Cardiac muscle cell (in vitro differentiated cells and primary cell): ENCODE data around the gene DAPK1. TPM values are rescaled to one million over a fixed set of nuclear protein-coding genes. Genes with fewer than 3 reads are reported as not detected.

Experiments used
- DNase-seq, 2 donors: peaks; one replicate each; pipeline versions ENCODE4 v3.0.0 to v3.0.0-alpha.2; 2010 to 2017; ENCODE audit warnings: low read depth in 1 of 2, low spot score in 1 of 2
- H3K27ac ChIP-seq: fragments of 200-600 bp; sonication (generic); 2 replicates; pipeline ENCODE4 v1.5.1; 2016
- H3K27me3 ChIP-seq: fragments of 200-600 bp; sonication (generic); 2 replicates; pipeline ENCODE4 v1.6.0; 2016; ENCODE audit warnings: control low read depth
- H3K36me3 ChIP-seq: fragments of 200-600 bp; sonication (generic); 2 replicates; pipeline ENCODE4 v1.5.1; 2016; ENCODE audit warnings: control low read depth
- H3K4me1 ChIP-seq: fragments of 200-600 bp; sonication (generic); 2 replicates; pipeline ENCODE4 v1.8.1; 2017; ENCODE audit warnings: low read depth, mild to moderate bottlenecking, mixed run types
- H3K4me3 ChIP-seq: fragments of 200-600 bp; sonication (generic); 2 replicates; pipeline ENCODE4 v1.5.1; 2016; ENCODE audit warnings: mild to moderate bottlenecking
- H3K9me3 ChIP-seq: fragments of 200-600 bp; sonication (generic); 2 replicates; pipeline ENCODE4 v1.5.1; 2017; ENCODE audit warnings: low read depth, mild to moderate bottlenecking, control low read depth
- CTCF ChIP-seq: IDR thresholded peaks from 2 replicates; pipeline ENCODE4 v1.5.1; 2012; ENCODE audit warnings: low read depth, mild to moderate bottlenecking, low read length
- polyA plus RNA-seq: library from polyadenylated mRNA; unstranded; fragments of >200 nt; fragmentation: Nextera tagmentation; extraction: Ambion mirVana; gene quantifications from 2 replicates; pipeline ENCODE4 v1.2.1, GENCODE V29; 2016
- total RNA-seq: library from RNA; depleted of rRNA; stranded (reverse); fragments of >200 nt; gene quantifications from 2 replicates; pipeline ENCODE4 v1.2.3, GENCODE V29; 2016

DAPK1 gene
- total and polyA plus RNA-seq, 2 experiments from 2014 or later, result 21.0 to 39.6 TPM

- no peak for TF ChIP-seq CTCF
- H3K27ac ChIP-seq, result no peak overlapping the region
Observed at GRCh38 chr9:87677776-87678587, 180.3 kb downstream of the DAPK1 start.

GRCh38 chr9:87678650-87679355, 181.1 kb downstream of the DAPK1 start:
- Histone ChIP-seq H3K4me1 (no peaks in the 10 kb centered on the region), H3K4me3 (no peak overlapping the region), H3K36me3 (peaks cover 5% of the 10 kb centered on the region), H3K27me3 (no peaks in the 10 kb centered on the region), H3K9me3 (no peaks in the 10 kb centered on the region), H3K27ac (no peak overlapping the region)
- peak; percentile 88 for TF ChIP-seq CTCF
- DNase-seq, result peak; percentile 77 to 87

More at GRCh38 chr9:87677776-87678587, 180.3 kb downstream of the DAPK1 start:
- no peak for DNase-seq
- H3K36me3 ChIP-seq, result peaks cover 5% of the 10 kb centered on the region
- no peaks in the 10 kb centered on the region for H3K4me1 ChIP-seq
- no peaks in the 10 kb centered on the region for H3K27me3 ChIP-seq
- no peak overlapping the region for H3K4me3 ChIP-seq
- H3K9me3 ChIP-seq, result no peaks in the 10 kb centered on the region

- no peak for TF ChIP-seq CTCF
- Histone ChIP-seq H3K27ac (no peak overlapping the region), H3K4me3 (no peak overlapping the region), H3K9me3 (no peaks in the 10 kb centered on the region), H3K4me1 (peaks cover 3% of the 10 kb centered on the region), H3K36me3 (peaks cover 5% of the 10 kb centered on the region), H3K27me3 (no peaks in the 10 kb centered on the region)
- DNase-seq, result no peak
Observed at GRCh38 chr9:87681271-87682061, 183.8 kb downstream of the DAPK1 start.

GRCh38 chr9:87682085-87682484, 184.4 kb downstream of the DAPK1 start:
- no peak for TF ChIP-seq CTCF
- Histone ChIP-seq H3K27me3 (no peaks in the 10 kb centered on the region), H3K4me3 (no peak overlapping the region), H3K27ac (no peak overlapping the region), H3K9me3 (no peaks in the 10 kb centered on the region), H3K4me1 (peaks cover 3% of the 10 kb centered on the region), H3K36me3 (peaks cover 9% of the 10 kb centered on the region)
- no peak for DNase-seq

GRCh38 chr9:87682618-87683017, 185.0 kb downstream of the DAPK1 start:
- H3K27ac ChIP-seq, result no peak overlapping the region
- no peaks in the 10 kb centered on the region for H3K27me3 ChIP-seq
- H3K36me3 ChIP-seq, result peaks cover 9% of the 10 kb centered on the region
- TF ChIP-seq CTCF, result no peak
- H3K4me1 ChIP-seq, result peaks cover 3% of the 10 kb centered on the region
- no peak overlapping the region for H3K4me3 ChIP-seq
- no peak for DNase-seq
- no peaks in the 10 kb centered on the region for H3K9me3 ChIP-seq
